Kidney (tissue), 14 donors: ENCODE measurements around the gene KRTAP9-2. TPM values are rescaled to one million over a fixed set of nuclear protein-coding genes. Genes with fewer than 3 reads are reported as not detected.
"Not testable (repeated sequence)": the region's sequence is repeated elsewhere in the genome, so short reads cannot be mapped to it uniquely, and the experiment has no call there.

Experiments
- DNase-seq, 5 donors: peaks; one replicate each; pipeline ENCODE4 v3.0.0-alpha.2; 2013 to 2020
- FAIRE-seq: peaks from 2 replicates; lab custom pipeline; 2012; peaks lifted over from hg19 to GRCh38; lab: Jason Lieb, UNC
- H3K27ac ChIP-seq, 2 donors: one replicate each; pipeline ENCODE4 v1.7.0; 2013; ENCODE audit warnings: low read depth in 2 of 2, low read length in 2 of 2, inconsistent platforms in 1 of 2
- H3K27me3 ChIP-seq: one replicate; pipeline ENCODE4 v1.7.1; 2013; ENCODE audit warnings: low read length, inconsistent platforms; ENCODE audit not compliant: control insufficient read depth, insufficient read depth
- H3K36me3 ChIP-seq, 3 donors: one replicate each; pipeline versions ENCODE4 v1.7.0 to v1.7.1; 2013; ENCODE audit warnings: low read length in 3 of 3, control low read depth in 1 of 3, inconsistent platforms in 1 of 3; ENCODE audit not compliant: insufficient read depth in 3 of 3, control insufficient read depth in 2 of 3
- H3K4me1 ChIP-seq, 3 donors: one replicate each; pipeline versions ENCODE4 v1.7.0 to v1.7.1; 2013; ENCODE audit warnings: low read length in 3 of 3, inconsistent platforms in 1 of 3, low read depth in 1 of 3; ENCODE audit not compliant: control insufficient read depth in 2 of 3, insufficient read depth in 2 of 3
- H3K4me3 ChIP-seq, 3 donors: one replicate each; pipeline versions ENCODE4 v1.7.0 to v1.8.1; 2013; ENCODE audit warnings: low read length in 3 of 3, control low read depth in 1 of 3, inconsistent platforms in 1 of 3
- H3K9ac ChIP-seq, 3 donors: one replicate each; pipeline versions ENCODE4 v1.7.0 to v1.7.1; 2013; ENCODE audit warnings: low read length in 3 of 3, control low read depth in 1 of 3, inconsistent platforms in 1 of 3
- H3K9me3 ChIP-seq, 3 donors: one replicate each; pipeline versions ENCODE4 v1.7.0 to v1.7.1; 2013; ENCODE audit warnings: low read length in 3 of 3, control low read depth in 1 of 3, inconsistent platforms in 1 of 3; ENCODE audit not compliant: control insufficient read depth in 2 of 3, insufficient read depth in 1 of 3
- intact Hi-C: fragments of 100-400 bp; cut with DNase I; formaldehyde crosslinking; loops from one replicate; pipeline ENCODE4 v1.11.1; 2022
- polyA plus RNA-seq: library from polyadenylated mRNA; stranded (reverse); fragments of 350-450 nt; fragmentation: Illumina TruSeq; extraction: RNeasy Lipid Tissue Mini Kit (QIAGEN cat#74804); gene quantifications from one replicate; pipeline ENCODE4 v1.2.3, GENCODE V29; 2014; ENCODE audit warnings: low read depth, low replicate concordance; ENCODE audit not compliant: insufficient read depth
- total RNA-seq: library from RNA; stranded (reverse); fragmentation: NEBNext Ultra II Directional; extraction: Animal tissue kit (Norgen Biotek cat#: 25700); gene quantifications from one replicate; pipeline ENCODE4 v1.2.1, GENCODE V29; 2021
- TF ChIP-seq, protein P1 (sequence below): IDR thresholded peaks from 3 replicates; pipeline ENCODE4 v1.5.1; 2012; ENCODE audit warnings: mild to moderate bottlenecking, moderate library complexity, borderline replicate concordance; ENCODE audit not compliant: insufficient read depth; ENCODE audit errors: extremely low read depth
- donor health status: control.
- donor health status: control.
- donor health status: control.
- donor health status: control.
- donor health status: control.
- donor health status: DM: yes; HTN: yes; CAD: no.
- donor health status: Normal renal cell carcinoma (clear cell type).

The KRTAP9-2 gene
- total and polyA plus RNA-seq, 2 donors from 2014 or later = not detected

DNA sequence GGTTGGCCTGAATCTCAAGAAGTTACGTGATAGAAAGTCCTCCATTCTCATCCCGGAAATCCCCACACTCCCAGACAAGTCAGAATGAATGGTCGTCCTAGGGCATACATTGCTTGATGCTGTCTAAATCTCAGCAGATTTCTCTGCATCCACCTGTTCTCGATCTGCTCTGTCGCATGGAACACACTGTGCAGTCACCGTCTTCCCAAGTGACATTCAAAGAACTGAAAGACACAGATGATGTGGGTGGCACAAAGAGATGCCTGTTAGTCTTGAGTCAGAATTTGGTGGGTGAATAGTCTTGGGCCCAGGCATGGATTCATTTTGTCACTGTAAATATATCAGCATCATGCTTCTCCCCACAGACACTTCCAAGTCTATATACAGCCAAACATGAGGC, 5.3 kb downstream of the KRTAP9-2 start:
- no peaks in the 10 kb centered on the region for H3K27me3 ChIP-seq
- H3K27ac ChIP-seq = no peak overlapping the region
- H3K9me3 ChIP-seq = no peaks in the 10 kb centered on the region
- H3K4me3 ChIP-seq = no peak overlapping the region
- TF ChIP-seq, protein P1, sequence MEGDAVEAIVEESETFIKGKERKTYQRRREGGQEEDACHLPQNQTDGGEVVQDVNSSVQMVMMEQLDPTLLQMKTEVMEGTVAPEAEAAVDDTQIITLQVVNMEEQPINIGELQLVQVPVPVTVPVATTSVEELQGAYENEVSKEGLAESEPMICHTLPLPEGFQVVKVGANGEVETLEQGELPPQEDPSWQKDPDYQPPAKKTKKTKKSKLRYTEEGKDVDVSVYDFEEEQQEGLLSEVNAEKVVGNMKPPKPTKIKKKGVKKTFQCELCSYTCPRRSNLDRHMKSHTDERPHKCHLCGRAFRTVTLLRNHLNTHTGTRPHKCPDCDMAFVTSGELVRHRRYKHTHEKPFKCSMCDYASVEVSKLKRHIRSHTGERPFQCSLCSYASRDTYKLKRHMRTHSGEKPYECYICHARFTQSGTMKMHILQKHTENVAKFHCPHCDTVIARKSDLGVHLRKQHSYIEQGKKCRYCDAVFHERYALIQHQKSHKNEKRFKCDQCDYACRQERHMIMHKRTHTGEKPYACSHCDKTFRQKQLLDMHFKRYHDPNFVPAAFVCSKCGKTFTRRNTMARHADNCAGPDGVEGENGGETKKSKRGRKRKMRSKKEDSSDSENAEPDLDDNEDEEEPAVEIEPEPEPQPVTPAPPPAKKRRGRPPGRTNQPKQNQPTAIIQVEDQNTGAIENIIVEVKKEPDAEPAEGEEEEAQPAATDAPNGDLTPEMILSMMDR = no peak
- no peaks in the 10 kb centered on the region for H3K36me3 ChIP-seq
- no peaks in the 10 kb centered on the region for H3K4me1 ChIP-seq
- H3K9ac ChIP-seq = no peak overlapping the region
- intact Hi-C loops = no loop called here
- DNase-seq = no peak
- FAIRE-seq = no peak

DNA sequence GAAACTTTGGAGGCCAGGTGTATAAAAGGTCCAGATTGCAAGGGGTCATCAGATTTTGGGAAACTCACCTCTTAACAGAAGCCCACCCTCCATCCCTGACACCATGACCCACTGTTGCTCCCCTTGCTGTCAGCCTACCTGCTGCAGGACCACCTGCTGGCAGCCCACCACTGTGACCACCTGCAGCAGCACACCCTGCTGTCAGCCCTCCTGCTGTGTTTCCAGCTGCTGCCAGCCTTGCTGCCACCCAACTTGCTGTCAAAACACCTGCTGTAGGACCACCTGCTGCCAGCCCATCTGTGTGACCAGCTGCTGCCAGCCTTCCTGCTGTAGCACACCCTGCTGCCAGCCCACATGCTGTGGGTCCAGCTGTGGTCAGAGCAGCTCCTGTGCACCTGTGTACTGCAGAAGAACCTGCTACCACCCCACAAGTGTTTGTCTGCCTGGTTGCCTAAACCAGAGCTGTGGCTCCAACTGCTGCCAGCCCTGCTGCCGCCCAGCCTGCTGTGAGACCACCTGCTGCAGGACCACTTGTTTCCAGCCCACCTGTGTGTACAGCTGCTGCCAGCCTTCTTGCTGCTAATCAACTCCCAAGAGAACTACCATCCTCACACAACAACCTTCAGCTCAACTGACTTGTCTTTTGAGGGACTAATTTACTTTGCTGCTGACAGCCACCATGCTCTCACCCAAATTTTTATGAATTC, 6.1 kb downstream of the KRTAP9-2 start, which contains the start of gene KRTAP9-3:
KRTAP9-3 (plus strand) TSS at position 51 of the 707 bp plus-strand sequence; CDS start at position 104, 53 bp downstream.
- intact Hi-C loops, H3K27me3 ChIP-seq, H3K9ac ChIP-seq, H3K27ac ChIP-seq, H3K4me3 ChIP-seq, FAIRE-seq, H3K9me3 ChIP-seq, H3K36me3 ChIP-seq, H3K4me1 ChIP-seq: not testable (repeated sequence)
- DNase-seq = peak in 1 of 5 donors; percentile 52

DNA sequence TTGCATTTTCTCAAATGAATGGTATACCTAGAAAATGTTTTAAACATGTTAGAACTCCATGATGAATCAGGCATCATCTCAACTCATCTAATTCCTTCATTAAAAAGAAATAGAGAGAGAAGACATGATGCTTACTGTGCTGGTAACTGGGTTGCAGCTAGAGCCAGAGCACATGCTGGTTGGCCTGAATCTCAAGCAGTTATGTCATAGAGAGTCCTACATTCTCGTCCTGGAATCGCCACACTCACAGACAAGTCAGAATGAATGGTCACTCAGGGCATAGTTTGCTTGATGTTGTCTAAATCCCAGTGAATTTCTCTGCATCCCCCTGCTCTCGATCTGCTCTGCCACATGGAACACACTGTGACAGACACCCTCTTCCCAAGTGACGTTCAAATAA, 10.7 kb downstream of the KRTAP9-2 start:
- H3K9me3 ChIP-seq, H3K27ac ChIP-seq, FAIRE-seq, H3K4me1 ChIP-seq, H3K9ac ChIP-seq, H3K4me3 ChIP-seq, DNase-seq, H3K36me3 ChIP-seq, intact Hi-C loops, H3K27me3 ChIP-seq: not testable (repeated sequence)

DNA sequence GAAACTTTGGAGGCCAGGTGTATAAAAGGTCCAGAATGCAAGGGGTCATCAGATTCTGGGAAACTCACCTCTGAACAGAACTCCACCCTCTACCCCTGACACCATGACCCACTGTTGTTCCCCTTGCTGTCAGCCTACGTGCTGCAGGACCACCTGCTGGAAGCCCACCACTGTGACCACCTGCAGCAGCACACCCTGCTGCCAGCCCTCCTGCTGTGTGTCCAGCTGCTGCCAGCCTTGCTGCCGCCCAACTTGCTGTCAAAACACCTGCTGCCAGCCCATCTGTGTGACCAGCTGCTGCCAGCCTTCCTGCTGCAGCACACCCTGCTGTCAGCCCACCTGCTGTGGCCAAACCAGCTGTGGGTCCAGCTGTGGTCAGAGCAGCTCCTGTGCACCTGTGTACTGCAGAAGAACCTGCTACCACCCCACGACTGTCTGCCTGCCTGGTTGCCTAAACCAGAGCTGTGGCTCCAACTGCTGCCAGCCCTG, 11.5 kb downstream of the KRTAP9-2 start, which contains the start of gene KRTAP9-8:
KRTAP9-8 (plus strand) TSS at position 51 of the 489 bp plus-strand sequence; CDS start at position 104, 53 bp downstream.
- peak in 1 of 5 donors; percentile 49 for DNase-seq
- H3K27ac ChIP-seq, H3K27me3 ChIP-seq, H3K4me3 ChIP-seq, H3K4me1 ChIP-seq, H3K36me3 ChIP-seq, FAIRE-seq, intact Hi-C loops, H3K9me3 ChIP-seq, H3K9ac ChIP-seq: not testable (repeated sequence)

DNA sequence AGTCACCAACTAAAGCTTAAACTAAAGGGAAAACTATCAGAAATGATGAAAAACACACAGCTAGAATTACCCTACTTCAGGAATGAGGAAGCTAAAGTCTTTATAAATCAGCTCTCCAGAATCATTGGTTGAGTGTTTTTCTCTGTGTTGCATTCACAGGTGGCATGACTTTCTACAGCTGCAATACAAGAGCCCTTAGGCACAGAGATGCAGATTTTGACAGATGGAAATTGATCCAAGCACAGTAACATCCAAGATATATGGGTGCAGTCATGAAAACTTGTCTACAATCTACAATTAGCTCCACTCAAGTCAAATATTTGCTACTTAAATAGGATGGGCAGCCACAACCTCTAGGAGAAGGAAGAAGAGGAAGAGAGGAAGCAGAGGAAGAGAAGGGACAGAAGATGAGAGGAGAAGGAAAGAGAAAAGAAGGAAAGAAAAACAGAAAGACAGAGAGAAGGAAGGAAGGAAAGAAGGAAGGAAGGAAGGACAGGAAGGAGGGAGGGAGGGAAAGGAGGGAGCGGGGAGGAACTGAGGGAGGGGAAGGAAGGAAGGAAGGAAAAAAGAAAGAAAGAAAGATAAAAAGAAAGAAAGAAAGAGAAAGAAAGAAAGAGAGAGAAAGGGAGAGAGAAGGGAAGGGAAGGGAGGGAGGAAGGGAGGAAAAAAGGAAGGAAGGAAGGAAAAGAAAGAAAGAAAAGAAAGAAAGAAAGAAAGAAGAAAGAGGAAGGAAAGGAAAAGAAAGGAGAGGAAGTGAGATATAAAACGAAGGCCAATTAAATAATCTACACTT, 20.7 kb downstream of the KRTAP9-2 start:
- intact Hi-C loops, FAIRE-seq, H3K9me3 ChIP-seq, H3K4me1 ChIP-seq, H3K27ac ChIP-seq, H3K36me3 ChIP-seq, H3K4me3 ChIP-seq, H3K27me3 ChIP-seq, DNase-seq, H3K9ac ChIP-seq: not testable (repeated sequence)

DNA sequence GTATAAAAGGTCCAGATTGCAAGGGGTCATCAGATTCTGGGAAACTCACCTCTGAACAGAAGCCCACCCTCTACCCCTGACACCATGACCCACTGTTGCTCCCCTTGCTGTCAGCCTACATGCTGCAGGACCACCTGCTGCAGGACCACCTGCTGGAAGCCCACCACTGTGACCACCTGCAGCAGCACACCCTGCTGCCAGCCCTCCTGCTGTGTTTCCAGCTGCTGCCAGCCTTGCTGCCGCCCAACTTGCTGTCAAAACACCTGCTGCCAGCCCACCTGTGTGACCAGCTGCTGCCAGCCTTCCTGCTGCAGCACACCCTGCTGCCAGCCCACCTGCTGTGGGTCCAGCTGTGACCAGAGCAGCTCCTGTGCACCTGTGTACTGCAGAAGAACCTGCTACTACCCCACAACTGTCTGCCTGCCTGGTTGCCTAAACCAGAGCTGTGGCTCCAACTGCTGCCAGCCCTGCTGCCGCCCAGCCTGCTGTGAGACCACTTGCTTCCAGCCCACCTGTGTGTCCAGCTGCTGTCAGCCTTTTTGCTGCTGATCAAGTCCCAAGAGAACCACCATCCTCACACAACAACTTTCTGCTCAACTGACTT, 23.3 kb downstream of the KRTAP9-2 start, which contains the start of gene KRTAP9-4:
KRTAP9-4 (plus strand) TSS at position 51 of the 604 bp plus-strand sequence; CDS start at position 85, 34 bp downstream.
- H3K27ac ChIP-seq, H3K27me3 ChIP-seq, H3K4me1 ChIP-seq, H3K9ac ChIP-seq, FAIRE-seq, H3K9me3 ChIP-seq, intact Hi-C loops, H3K4me3 ChIP-seq, H3K36me3 ChIP-seq, DNase-seq: not testable (repeated sequence)
